Cardiac fibroblast (primary cell): ENCODE results near the gene RTKN.
A peak's percentile ranks its signal among the peaks of the same experiment; 100 is the strongest.

Source experiments
- DNase-seq, 2 donors: peaks; one replicate each; pipeline versions ENCODE4 v3.0.0 to v3.0.0-alpha.2; 2010; ENCODE audit warnings: low read depth in 2 of 2
- H3K4me3 ChIP-seq, 2 donors: replicated peaks in 1 of 2; 1 replicate in 1 of 2; 2 replicates in 1 of 2; pipeline ENCODE4 v1.5.1; 2011; ENCODE audit warnings: low read depth in 2 of 2, low read length in 2 of 2, mild to moderate bottlenecking in 2 of 2, moderate library complexity in 1 of 2
- TF ChIP-seq, protein P1 (sequence below): IDR thresholded peaks from one replicate; pipeline ENCODE4 v1.5.1; 2011; ENCODE audit warnings: low read depth, mild to moderate bottlenecking, low read length, inconsistent platforms

The RTKN gene

GRCh38 chr2:74458938-74459363 lies 17.2 kb upstream of the RTKN start:
- peak; percentile 14 to 16 for DNase-seq
- H3K4me3 ChIP-seq: peak overlapping the region; percentile 86 to 90
- TF ChIP-seq, protein P1, sequence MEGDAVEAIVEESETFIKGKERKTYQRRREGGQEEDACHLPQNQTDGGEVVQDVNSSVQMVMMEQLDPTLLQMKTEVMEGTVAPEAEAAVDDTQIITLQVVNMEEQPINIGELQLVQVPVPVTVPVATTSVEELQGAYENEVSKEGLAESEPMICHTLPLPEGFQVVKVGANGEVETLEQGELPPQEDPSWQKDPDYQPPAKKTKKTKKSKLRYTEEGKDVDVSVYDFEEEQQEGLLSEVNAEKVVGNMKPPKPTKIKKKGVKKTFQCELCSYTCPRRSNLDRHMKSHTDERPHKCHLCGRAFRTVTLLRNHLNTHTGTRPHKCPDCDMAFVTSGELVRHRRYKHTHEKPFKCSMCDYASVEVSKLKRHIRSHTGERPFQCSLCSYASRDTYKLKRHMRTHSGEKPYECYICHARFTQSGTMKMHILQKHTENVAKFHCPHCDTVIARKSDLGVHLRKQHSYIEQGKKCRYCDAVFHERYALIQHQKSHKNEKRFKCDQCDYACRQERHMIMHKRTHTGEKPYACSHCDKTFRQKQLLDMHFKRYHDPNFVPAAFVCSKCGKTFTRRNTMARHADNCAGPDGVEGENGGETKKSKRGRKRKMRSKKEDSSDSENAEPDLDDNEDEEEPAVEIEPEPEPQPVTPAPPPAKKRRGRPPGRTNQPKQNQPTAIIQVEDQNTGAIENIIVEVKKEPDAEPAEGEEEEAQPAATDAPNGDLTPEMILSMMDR: no peak

- TF ChIP-seq, protein P1: no peak
- DNase-seq: peak; percentile 100
- H3K4me3 ChIP-seq: peak within 1 kb of the TSS; percentile 86 to 90
Measured at GRCh38 chr2:74458132-74458937, 16.6 kb upstream of the RTKN start, which contains the start of gene WBP1. TSS of gene WBP1 (plus strand) at chr2:74458438. CDS start at chr2:74458603, 165 bp downstream.

DNA sequence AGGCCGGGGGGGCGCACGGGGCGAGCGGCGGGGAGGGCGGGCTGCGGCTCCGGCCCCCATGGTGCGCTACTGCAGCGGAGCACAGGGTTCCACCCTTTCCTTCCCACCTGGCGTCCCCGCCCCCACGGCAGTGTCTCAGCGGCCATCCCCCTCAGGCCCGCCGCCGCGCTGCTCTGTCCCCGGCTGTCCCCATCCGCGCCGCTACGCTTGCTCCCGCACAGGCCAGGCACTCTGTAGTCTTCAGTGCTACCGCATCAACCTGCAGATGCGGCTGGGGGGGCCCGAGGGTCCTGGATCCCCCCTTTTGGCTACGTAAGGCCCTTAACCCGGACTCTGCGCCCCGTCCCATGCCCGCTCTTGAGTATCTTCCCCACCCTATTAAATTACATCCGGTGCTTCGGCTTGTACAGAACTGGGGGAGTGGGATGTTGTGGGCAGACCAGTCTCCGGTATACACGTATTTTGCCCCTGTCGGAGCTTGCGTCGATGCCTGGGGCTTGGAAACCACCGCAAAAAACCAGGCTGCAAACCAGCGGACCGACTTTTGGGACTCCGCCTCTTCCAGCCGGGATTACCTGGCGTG lies 15.9 kb upstream of the RTKN start:
- TF ChIP-seq, protein P1: no peak
- DNase-seq: no peak
- H3K4me3 ChIP-seq: peak overlapping the region; percentile 64 to 69

DNA sequence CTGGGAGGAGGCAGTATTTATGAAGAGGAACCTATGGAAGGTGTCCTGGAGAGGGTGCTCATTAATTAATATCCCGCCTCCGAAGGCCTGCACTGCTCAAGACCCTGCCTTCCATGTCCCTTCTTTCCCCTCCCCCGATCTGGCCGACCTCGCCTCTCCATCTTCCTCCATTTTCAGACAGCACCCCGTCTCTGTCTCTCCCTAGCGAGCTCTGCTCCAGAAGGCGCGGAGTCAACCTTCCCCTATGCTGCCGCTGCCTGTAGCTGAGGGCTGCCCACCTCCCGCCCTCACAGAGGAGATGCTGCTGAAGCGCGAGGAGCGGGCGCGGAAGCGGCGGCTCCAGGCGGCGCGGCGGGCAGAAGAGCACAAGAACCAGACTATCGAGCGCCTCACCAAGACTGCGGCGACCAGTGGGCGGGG lies 15.4 kb upstream of the RTKN start:
- DNase-seq: peak; percentile 24 to 43
- peak overlapping the region; percentile 64 to 69 for H3K4me3 ChIP-seq
- TF ChIP-seq, protein P1: no peak

- DNase-seq: peak; percentile 99
- TF ChIP-seq, protein P1: no peak
- H3K4me3 ChIP-seq: peak within 1 kb of the TSS; percentile 70 to 80
Measured at GRCh38 chr2:74454654-74455511, 13.1 kb upstream of the RTKN start, which contains the start of gene INO80B. TSS of gene INO80B (plus strand) at chr2:74455087. CDS start at chr2:74455117, 30 bp downstream.

DNA sequence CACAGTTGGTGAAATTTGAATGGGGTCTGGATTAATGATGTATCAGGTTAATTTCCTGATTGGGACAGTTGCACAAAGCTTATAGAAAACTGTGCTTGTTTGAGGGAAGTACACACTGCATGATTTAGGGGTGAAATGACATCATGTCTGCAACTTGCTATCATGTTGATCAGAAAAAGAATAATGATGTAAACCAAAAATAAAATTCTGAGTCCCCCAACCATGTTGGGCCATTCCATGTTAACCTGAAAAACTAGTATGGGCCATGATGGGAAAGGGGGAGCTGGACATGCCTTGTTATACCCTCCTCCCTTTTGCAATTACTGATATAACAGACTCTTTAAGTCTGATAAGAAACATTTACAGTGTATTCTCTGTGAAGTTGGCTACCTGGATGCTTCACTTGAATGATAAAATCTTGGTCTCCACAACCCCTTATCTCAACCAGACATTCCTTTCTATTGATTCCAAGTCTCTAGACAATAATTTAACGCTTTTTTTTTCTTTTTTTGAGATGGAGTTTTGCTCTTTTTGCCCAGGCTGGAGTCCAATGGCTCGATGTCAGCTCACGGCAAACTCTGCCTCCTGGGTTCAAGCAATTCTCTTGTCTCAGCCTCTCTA lies 8.9 kb upstream of the RTKN start:
- TF ChIP-seq, protein P1: no peak
- no peak overlapping the region for H3K4me3 ChIP-seq
- no peak for DNase-seq
